Liver (tissue), 9 donors: ENCODE results near the gene THY1. TPM values are rescaled to one million over a fixed set of nuclear protein-coding genes. Genes with fewer than 3 reads are reported as not detected.

Experiments
- DNase-seq: peaks from one replicate; pipeline ENCODE4 v3.0.0-alpha.2; 2017; ENCODE audit warnings: low spot score
- H3K27ac ChIP-seq, 2 donors: one replicate each; pipeline ENCODE4 v1.7.0; 2013; ENCODE audit warnings: inconsistent platforms in 2 of 2, low read length in 2 of 2, control low read depth in 1 of 2, low read depth in 1 of 2, mild to moderate bottlenecking in 1 of 2
- H3K27me3 ChIP-seq, 4 donors: one replicate each; pipeline versions ENCODE4 v1.6.1 to v1.7.0; 2013; ENCODE audit warnings: low read length in 3 of 4, inconsistent platforms in 1 of 4, mild to moderate bottlenecking in 1 of 4, moderate library complexity in 1 of 4; ENCODE audit not compliant: control insufficient read depth in 4 of 4, insufficient read depth in 4 of 4
- H3K36me3 ChIP-seq, 4 donors: one replicate each; pipeline versions ENCODE4 v1.6.1 to v1.7.0; 2013; ENCODE audit warnings: low read length in 3 of 4, mild to moderate bottlenecking in 3 of 4, low read depth in 1 of 4, moderate library complexity in 1 of 4; ENCODE audit not compliant: control insufficient read depth in 4 of 4, insufficient read depth in 3 of 4
- H3K4me1 ChIP-seq, 4 donors: one replicate each; pipeline versions ENCODE4 v1.6.1 to v1.7.0; 2013; ENCODE audit warnings: low read length in 3 of 4, mild to moderate bottlenecking in 3 of 4, moderate library complexity in 1 of 4; ENCODE audit not compliant: control insufficient read depth in 4 of 4, insufficient read depth in 4 of 4
- H3K4me3 ChIP-seq, 3 donors: one replicate each; pipeline versions ENCODE4 v1.6.1 to v1.7.0; 2013; ENCODE audit warnings: low read length in 3 of 3, control low read depth in 1 of 3, low read depth in 1 of 3, mild to moderate bottlenecking in 1 of 3
- H3K9ac ChIP-seq, 2 donors: one replicate each; pipeline ENCODE4 v1.7.0; 2013; ENCODE audit warnings: low read length in 2 of 2, mild to moderate bottlenecking in 2 of 2, moderate library complexity in 2 of 2, control low read depth in 1 of 2, low read depth in 1 of 2
- H3K9me3 ChIP-seq, 4 donors: one replicate each; pipeline versions ENCODE4 v1.6.1 to v1.7.0; 2013; ENCODE audit warnings: low read length in 3 of 4; ENCODE audit not compliant: control insufficient read depth in 4 of 4
- EGR1 ChIP-seq, 2 donors: IDR thresholded peaks; 2 replicates each; pipeline ENCODE4 v1.6.1; 2016 to 2018; ENCODE audit warnings: antibody characterized with exemption in 2 of 2, low read depth in 2 of 2
- FOXA1 ChIP-seq: IDR thresholded peaks from 2 replicates; pipeline ENCODE4 v1.6.1; 2016; ENCODE audit warnings: antibody characterized with exemption
- RAD21 ChIP-seq, 2 donors: IDR thresholded peaks; 2 replicates each; pipeline ENCODE4 v1.6.1; 2016; ENCODE audit warnings: antibody characterized with exemption in 2 of 2, mild to moderate bottlenecking in 2 of 2
- RXRA ChIP-seq, 2 donors: IDR thresholded peaks; 2 replicates each; pipeline ENCODE4 v1.6.1; 2017 to 2018; ENCODE audit warnings: antibody characterized with exemption in 2 of 2, mild to moderate bottlenecking in 1 of 2
- SP1 ChIP-seq: IDR thresholded peaks from 2 replicates; pipeline ENCODE4 v1.6.1; 2018; ENCODE audit warnings: antibody characterized with exemption, mild to moderate bottlenecking
- TAF1 ChIP-seq: conservative IDR thresholded peaks from 2 replicates; pipeline ENCODE4 v1.6.1; 2016; ENCODE audit warnings: antibody characterized with exemption, mild to moderate bottlenecking
- WGBS: extraction: QIAGEN DNeasy Blood & Tissue Kit; methylation state at CpG from one replicate; pipeline ENCODE4 v1.1.7; 2013; 5-methylcytosine and 5-hydroxymethylcytosine counted together
- polyA plus RNA-seq, 2 donors: library from polyadenylated mRNA; stranded (reverse) in 1 of 2; unstranded in 1 of 2; fragments of 200-250 nt in 1 of 2; fragments of >200 nt in 1 of 2; fragmentation: Nextera tagmentation in 1 of 2; extraction: Ambion mirVana in 1 of 2; gene quantifications; one replicate each; pipeline versions ENCODE4 v1.2.1 to v1.2.3, GENCODE V29; 2013 to 2015
- total RNA-seq, 2 donors: library from RNA; depleted of rRNA; stranded (reverse); fragments of >200 nt; gene quantifications; one replicate each; pipeline ENCODE4 v1.2.3, GENCODE V29; 2014
- TF ChIP-seq, protein P1 (sequence below): fragments of 150-350 bp; IDR thresholded peaks from 2 replicates; pipeline ENCODE4 v1.5.1; 2017; ENCODE audit warnings: improper control_type of control experiment, low read depth, low read length; ENCODE audit not compliant: missing input control
- TF ChIP-seq, protein P2 (sequence below): IDR thresholded peaks from 2 replicates; pipeline ENCODE4 v1.6.1; 2016; ENCODE audit warnings: antibody characterized with exemption
- TF ChIP-seq, protein P3 (sequence below): IDR thresholded peaks from 2 replicates; pipeline ENCODE4 v1.6.1; 2016; ENCODE audit warnings: antibody characterized with exemption
- TF ChIP-seq, protein P4 (sequence below): IDR thresholded peaks from 2 replicates; pipeline ENCODE4 v1.6.1; 2016; ENCODE audit warnings: antibody characterized with exemption, mild to moderate bottlenecking
- donor health status: healthy.
- donor health status: healthy.
- donor health status: healthy.
- donor health status: healthy.
- donor health status: healthy.

Gene THY1
- total and polyA plus RNA-seq, 4 donors = 0.51 to 5.1 (median 1.1) TPM

DNA sequence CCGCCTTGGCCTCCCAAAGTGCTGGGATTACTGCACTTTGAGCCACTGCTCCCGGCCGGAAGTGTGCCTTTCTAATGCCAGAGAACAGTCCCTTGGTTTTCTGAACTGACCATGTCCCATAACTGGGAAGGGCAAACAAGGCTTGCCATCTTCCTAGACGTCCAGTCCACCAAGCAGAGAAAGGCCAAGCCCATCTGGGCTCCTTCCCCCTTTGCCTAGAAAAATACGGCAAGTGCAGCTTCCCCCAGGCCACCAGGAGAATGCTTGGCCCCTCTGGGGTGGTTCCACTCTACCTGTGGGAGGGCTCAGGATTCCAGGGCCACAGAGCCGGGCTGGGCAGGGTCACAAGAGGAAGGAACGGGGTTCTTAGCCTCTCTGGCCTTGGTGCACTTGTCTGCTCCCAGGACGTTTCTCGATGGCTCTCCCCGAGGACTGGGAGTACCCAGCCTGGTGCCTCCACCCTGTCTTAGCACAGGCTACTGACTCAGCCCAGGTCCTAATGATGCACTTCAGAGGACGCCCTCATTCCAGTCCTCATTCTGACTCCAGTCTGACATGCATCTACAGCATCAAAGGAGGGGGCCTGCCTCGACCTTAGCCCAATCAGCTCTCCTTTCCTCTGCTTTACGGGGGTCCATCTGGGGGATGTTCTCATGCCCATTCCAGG, 42.7 kb downstream of the THY1 start:
- TF ChIP-seq RXRA (IDR thresholded peaks at IDR 0.05) = peak in 1 of 2 donors; percentile 5
- TF ChIP-seq, protein P1, sequence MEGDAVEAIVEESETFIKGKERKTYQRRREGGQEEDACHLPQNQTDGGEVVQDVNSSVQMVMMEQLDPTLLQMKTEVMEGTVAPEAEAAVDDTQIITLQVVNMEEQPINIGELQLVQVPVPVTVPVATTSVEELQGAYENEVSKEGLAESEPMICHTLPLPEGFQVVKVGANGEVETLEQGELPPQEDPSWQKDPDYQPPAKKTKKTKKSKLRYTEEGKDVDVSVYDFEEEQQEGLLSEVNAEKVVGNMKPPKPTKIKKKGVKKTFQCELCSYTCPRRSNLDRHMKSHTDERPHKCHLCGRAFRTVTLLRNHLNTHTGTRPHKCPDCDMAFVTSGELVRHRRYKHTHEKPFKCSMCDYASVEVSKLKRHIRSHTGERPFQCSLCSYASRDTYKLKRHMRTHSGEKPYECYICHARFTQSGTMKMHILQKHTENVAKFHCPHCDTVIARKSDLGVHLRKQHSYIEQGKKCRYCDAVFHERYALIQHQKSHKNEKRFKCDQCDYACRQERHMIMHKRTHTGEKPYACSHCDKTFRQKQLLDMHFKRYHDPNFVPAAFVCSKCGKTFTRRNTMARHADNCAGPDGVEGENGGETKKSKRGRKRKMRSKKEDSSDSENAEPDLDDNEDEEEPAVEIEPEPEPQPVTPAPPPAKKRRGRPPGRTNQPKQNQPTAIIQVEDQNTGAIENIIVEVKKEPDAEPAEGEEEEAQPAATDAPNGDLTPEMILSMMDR = no peak
- H3K9me3 ChIP-seq = no peaks in the 10 kb centered on the region
- no peak overlapping the region for H3K27ac ChIP-seq
- no peaks in the 10 kb centered on the region for H3K36me3 ChIP-seq
- H3K27me3 ChIP-seq = no peaks in the 10 kb centered on the region
- DNase-seq = no peak
- 56% methylated on average over 13 of the region's 13 CpGs for WGBS
- H3K4me1 ChIP-seq = peaks cover 16 to 26% (median 22%) of the 10 kb centered on the region in 4 donors
- no peak overlapping the region for H3K9ac ChIP-seq
- no peak overlapping the region for H3K4me3 ChIP-seq

DNA sequence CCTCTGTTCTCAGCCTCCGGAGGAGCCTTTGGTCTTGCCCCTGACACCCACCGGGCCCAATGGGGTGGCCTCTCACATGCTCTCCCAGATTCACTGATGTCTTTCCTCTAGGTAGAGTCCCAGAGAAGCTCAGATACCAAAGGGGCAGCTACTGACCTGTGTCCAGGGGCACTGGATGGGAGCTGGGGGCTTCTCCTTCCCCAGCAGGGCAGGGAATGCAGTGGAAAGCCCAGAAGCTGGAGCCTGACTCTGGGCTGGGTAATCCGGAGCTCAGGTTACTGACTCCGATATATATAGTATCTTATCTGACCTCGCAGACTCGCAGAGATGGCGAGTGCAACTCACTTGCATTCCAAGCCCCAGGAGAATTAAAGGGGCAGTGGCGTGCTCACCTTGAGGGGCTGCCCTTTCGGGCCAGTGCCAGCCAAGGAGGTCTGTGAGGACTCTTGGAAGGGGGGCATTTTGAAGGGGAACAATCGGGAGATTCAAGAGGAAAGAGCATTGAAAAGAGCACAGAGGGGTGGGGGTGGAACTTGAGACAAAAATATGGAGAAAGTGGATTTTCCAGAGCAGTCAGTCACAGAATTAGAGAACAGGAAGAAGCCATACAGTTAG, 44.0 kb downstream of the THY1 start:
- 49% methylated on average over 10 of the region's 10 CpGs for WGBS

More for the DNA sequence above, 44.0 kb downstream of the THY1 start:
- no peak overlapping the region for H3K4me3 ChIP-seq
- no peak overlapping the region for H3K27ac ChIP-seq
- H3K36me3 ChIP-seq = no peaks in the 10 kb centered on the region
- DNase-seq = no peak
- no peaks in the 10 kb centered on the region for H3K27me3 ChIP-seq
- no peak overlapping the region for H3K9ac ChIP-seq
- TF ChIP-seq EGR1 (IDR thresholded peaks at IDR 0.05; ENCODE audit: low read depth in 2 of 2) (no peak), FOXA1 (no peak), RAD21 (IDR thresholded peaks at IDR 0.05) (no peak), TAF1 (no peak), SP1 (no peak)
- TF ChIP-seq, protein P2, sequence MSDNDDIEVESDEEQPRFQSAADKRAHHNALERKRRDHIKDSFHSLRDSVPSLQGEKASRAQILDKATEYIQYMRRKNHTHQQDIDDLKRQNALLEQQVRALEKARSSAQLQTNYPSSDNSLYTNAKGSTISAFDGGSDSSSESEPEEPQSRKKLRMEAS = no peak
- TF ChIP-seq, protein P3, sequence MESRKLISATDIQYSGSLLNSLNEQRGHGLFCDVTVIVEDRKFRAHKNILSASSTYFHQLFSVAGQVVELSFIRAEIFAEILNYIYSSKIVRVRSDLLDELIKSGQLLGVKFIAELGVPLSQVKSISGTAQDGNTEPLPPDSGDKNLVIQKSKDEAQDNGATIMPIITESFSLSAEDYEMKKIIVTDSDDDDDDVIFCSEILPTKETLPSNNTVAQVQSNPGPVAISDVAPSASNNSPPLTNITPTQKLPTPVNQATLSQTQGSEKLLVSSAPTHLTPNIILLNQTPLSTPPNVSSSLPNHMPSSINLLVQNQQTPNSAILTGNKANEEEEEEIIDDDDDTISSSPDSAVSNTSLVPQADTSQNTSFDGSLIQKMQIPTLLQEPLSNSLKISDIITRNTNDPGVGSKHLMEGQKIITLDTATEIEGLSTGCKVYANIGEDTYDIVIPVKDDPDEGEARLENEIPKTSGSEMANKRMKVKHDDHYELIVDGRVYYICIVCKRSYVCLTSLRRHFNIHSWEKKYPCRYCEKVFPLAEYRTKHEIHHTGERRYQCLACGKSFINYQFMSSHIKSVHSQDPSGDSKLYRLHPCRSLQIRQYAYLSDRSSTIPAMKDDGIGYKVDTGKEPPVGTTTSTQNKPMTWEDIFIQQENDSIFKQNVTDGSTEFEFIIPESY = no peak
- TF ChIP-seq, protein P4, sequence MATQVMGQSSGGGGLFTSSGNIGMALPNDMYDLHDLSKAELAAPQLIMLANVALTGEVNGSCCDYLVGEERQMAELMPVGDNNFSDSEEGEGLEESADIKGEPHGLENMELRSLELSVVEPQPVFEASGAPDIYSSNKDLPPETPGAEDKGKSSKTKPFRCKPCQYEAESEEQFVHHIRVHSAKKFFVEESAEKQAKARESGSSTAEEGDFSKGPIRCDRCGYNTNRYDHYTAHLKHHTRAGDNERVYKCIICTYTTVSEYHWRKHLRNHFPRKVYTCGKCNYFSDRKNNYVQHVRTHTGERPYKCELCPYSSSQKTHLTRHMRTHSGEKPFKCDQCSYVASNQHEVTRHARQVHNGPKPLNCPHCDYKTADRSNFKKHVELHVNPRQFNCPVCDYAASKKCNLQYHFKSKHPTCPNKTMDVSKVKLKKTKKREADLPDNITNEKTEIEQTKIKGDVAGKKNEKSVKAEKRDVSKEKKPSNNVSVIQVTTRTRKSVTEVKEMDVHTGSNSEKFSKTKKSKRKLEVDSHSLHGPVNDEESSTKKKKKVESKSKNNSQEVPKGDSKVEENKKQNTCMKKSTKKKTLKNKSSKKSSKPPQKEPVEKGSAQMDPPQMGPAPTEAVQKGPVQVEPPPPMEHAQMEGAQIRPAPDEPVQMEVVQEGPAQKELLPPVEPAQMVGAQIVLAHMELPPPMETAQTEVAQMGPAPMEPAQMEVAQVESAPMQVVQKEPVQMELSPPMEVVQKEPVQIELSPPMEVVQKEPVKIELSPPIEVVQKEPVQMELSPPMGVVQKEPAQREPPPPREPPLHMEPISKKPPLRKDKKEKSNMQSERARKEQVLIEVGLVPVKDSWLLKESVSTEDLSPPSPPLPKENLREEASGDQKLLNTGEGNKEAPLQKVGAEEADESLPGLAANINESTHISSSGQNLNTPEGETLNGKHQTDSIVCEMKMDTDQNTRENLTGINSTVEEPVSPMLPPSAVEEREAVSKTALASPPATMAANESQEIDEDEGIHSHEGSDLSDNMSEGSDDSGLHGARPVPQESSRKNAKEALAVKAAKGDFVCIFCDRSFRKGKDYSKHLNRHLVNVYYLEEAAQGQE = no peak
- no peaks in the 10 kb centered on the region for H3K9me3 ChIP-seq
- peaks cover 18 to 29% (median 23%) of the 10 kb centered on the region in 4 donors for H3K4me1 ChIP-seq
